Keratinocyte (primary cell): ENCODE measurements around the gene ARIH1. TPM values are rescaled to one million over a fixed set of nuclear protein-coding genes. Genes with fewer than 3 reads are reported as not detected.

ENCODE experiments used
- DNase-seq: peaks from one replicate; pipeline ENCODE4 v3.0.0-alpha.2; 2011; ENCODE audit warnings: low read depth, missing footprints, low spot score
- FAIRE-seq: peaks from 2 replicates; lab custom pipeline; 2011; peaks lifted over from hg19 to GRCh38; lab: Jason Lieb, UNC
- H2AFZ ChIP-seq: 2 replicates; pipeline ENCODE4 v1.6.0; 2012; ENCODE audit warnings: low read length, control low read depth, inconsistent platforms; ENCODE audit not compliant: control insufficient read depth
- H3K27ac ChIP-seq: 2 replicates; pipeline ENCODE4 v1.5.1; 2011; ENCODE audit warnings: low read length; ENCODE audit not compliant: control insufficient read depth, insufficient read depth
- H3K27me3 ChIP-seq: 3 replicates; pipeline ENCODE4 v1.6.0; 2011; ENCODE audit warnings: low read length; ENCODE audit not compliant: control insufficient read depth, insufficient read depth; ENCODE audit errors: extremely low read depth
- H3K36me3 ChIP-seq, 2 experiments: 2 replicates in 1 of 2; 3 replicates in 1 of 2; pipeline ENCODE4 v1.5.1; 2011; ENCODE audit warnings: low read length in 2 of 2, mild to moderate bottlenecking in 1 of 2; ENCODE audit not compliant: control insufficient read depth in 2 of 2, insufficient read depth in 2 of 2; ENCODE audit errors: extremely low read depth in 1 of 2
- H3K4me1 ChIP-seq: 3 replicates; pipeline ENCODE4 v1.5.1; 2011; ENCODE audit warnings: low read length; ENCODE audit not compliant: control insufficient read depth, insufficient read depth; ENCODE audit errors: extremely low read depth
- H3K4me2 ChIP-seq: 3 replicates; pipeline ENCODE4 v1.6.0; 2011; ENCODE audit warnings: low read depth, low read length; ENCODE audit not compliant: control insufficient read depth, insufficient read depth; ENCODE audit errors: extremely low read depth
- H3K4me3 ChIP-seq, 3 experiments: fragments of 200-600 bp in 1 of 3; sonication (generic) in 1 of 3; 2 replicates in 2 of 3; 3 replicates in 1 of 3; pipeline ENCODE4 v1.5.1; 2011 to 2016; ENCODE audit warnings: low read length in 3 of 3, mild to moderate bottlenecking in 3 of 3, control low read depth in 2 of 3, inconsistent platforms in 1 of 3, low read depth in 1 of 3, mixed read lengths in 1 of 3, mixed run types in 1 of 3, moderate library complexity in 1 of 3; ENCODE audit not compliant: control insufficient read depth in 2 of 3, insufficient read depth in 2 of 3; ENCODE audit errors: extremely low read depth in 1 of 3
- H3K79me2 ChIP-seq: 2 replicates; pipeline ENCODE4 v1.6.0; 2012; ENCODE audit warnings: low read length; ENCODE audit not compliant: control insufficient read depth, insufficient read depth
- H3K9ac ChIP-seq: 3 replicates; pipeline ENCODE4 v1.6.0; 2011; ENCODE audit warnings: low read length; ENCODE audit not compliant: control insufficient read depth, insufficient read depth; ENCODE audit errors: extremely low read depth
- H3K9me1 ChIP-seq: 3 replicates; pipeline ENCODE4 v1.6.0; 2011; ENCODE audit warnings: low read length; ENCODE audit not compliant: control insufficient read depth, insufficient read depth; ENCODE audit errors: extremely low read depth
- H3K9me3 ChIP-seq: 2 replicates; pipeline ENCODE4 v1.5.1; 2012; ENCODE audit warnings: low read depth, low read length; ENCODE audit not compliant: control insufficient read depth
- H4K20me1 ChIP-seq: 3 replicates; pipeline ENCODE4 v1.6.0; 2011; ENCODE audit warnings: low read length; ENCODE audit not compliant: control insufficient read depth, insufficient read depth; ENCODE audit errors: extremely low read depth
- EZH2 ChIP-seq: IDR thresholded peaks from one replicate; pipeline ENCODE4 v1.6.1; 2012; ENCODE audit warnings: inconsistent platforms, mild to moderate bottlenecking, low read length, moderate library complexity
- dilution Hi-C: fragments of 300-500 bp; cut with MboI; formaldehyde crosslinking; loops from one replicate; pipeline ENCODE4 v1.7.0; 2020; ENCODE audit warnings: low sequenced_read_pairs; ENCODE audit not compliant: extremely low pct_ligation_motif_present
- polyA plus RNA-seq, 5 experiments: library from polyadenylated mRNA; depleted of rRNA in 3 of 5; stranded (reverse) in 3 of 5; stranded (forward) in 1 of 5; unstranded in 1 of 5; fragments of >200 nt; gene quantifications; 1 replicate in 1 of 5; 2 replicates in 3 of 5; 3 replicates in 1 of 5; pipeline versions ENCODE4 v1.2.1 to v1.2.3, GENCODE V29; 2011 to 2012; ENCODE audit warnings: missing spikeins in 2 of 5, low read depth in 1 of 5, low replicate concordance in 1 of 5
- TF ChIP-seq, protein P1 (sequence below), 3 experiments: IDR thresholded peaks in 1 of 3; conservative IDR thresholded peaks in 1 of 3; optimal IDR thresholded peaks in 1 of 3; 2 replicates in 2 of 3; 3 replicates in 1 of 3; pipeline versions ENCODE3 to v1.5.1; 2011; ENCODE audit warnings: low read length in 3 of 3, mild to moderate bottlenecking in 3 of 3, moderate library complexity in 2 of 3, control low read depth in 1 of 3, inconsistent platforms in 1 of 3; ENCODE audit not compliant: insufficient read depth in 2 of 3; ENCODE audit errors: extremely low read depth in 1 of 3

Gene ARIH1
- polyA plus RNA-seq, 1 donor (not counting 4 experiments of a cell fraction or from before 2014, with no cell fraction given): 70.6 TPM

DNA sequence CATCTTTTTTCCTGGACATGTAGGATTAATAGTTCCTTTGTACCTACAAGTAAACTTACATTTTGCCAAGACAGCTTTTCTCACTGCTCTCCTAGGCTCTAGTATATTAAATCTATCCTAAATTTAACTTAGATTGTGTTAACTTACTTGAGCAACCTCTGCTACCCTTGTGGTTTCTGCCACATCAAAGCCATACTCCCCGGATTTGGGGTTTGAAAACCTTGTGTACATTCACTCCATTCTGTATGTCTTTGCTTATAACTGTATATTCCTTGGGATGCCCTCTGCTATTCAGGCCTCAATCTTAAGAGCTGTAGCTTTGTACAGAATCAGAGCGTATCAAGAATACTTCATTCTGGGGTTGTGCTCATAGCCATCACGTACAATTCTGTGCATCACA, 60.4 kb downstream of the ARIH1 start:
- FAIRE-seq: no peak
- H3K27ac ChIP-seq: no peak overlapping the region
- no peak overlapping the region for H3K9ac ChIP-seq
- TF ChIP-seq, protein P1, sequence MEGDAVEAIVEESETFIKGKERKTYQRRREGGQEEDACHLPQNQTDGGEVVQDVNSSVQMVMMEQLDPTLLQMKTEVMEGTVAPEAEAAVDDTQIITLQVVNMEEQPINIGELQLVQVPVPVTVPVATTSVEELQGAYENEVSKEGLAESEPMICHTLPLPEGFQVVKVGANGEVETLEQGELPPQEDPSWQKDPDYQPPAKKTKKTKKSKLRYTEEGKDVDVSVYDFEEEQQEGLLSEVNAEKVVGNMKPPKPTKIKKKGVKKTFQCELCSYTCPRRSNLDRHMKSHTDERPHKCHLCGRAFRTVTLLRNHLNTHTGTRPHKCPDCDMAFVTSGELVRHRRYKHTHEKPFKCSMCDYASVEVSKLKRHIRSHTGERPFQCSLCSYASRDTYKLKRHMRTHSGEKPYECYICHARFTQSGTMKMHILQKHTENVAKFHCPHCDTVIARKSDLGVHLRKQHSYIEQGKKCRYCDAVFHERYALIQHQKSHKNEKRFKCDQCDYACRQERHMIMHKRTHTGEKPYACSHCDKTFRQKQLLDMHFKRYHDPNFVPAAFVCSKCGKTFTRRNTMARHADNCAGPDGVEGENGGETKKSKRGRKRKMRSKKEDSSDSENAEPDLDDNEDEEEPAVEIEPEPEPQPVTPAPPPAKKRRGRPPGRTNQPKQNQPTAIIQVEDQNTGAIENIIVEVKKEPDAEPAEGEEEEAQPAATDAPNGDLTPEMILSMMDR (optimal IDR thresholded peaks at IDR 0.05 in 1 of 3, IDR thresholded peaks at IDR 0.05 in 1 of 3, conservative IDR thresholded peaks at IDR 0.05 in 1 of 3; ENCODE audit: extremely low read depth in 1 of 3, insufficient read depth in 2 of 3, low read length in 3 of 3): no peak
- no peak for TF ChIP-seq EZH2
- H3K4me1 ChIP-seq: no peaks in the 10 kb centered on the region
- peaks cover 71% of the 10 kb centered on the region for H3K79me2 ChIP-seq
- dilution Hi-C loops: no loop called here
- no peaks in the 10 kb centered on the region for H3K36me3 ChIP-seq
- H3K9me3 ChIP-seq: no peaks in the 10 kb centered on the region
- no peak for DNase-seq
- H2AFZ ChIP-seq: no peak overlapping the region
- no peak overlapping the region for H3K4me3 ChIP-seq
- H3K9me1 ChIP-seq: no peaks in the 10 kb centered on the region
- H3K4me2 ChIP-seq: no peak overlapping the region
- no peaks in the 10 kb centered on the region for H3K27me3 ChIP-seq
- peaks cover 4% of the 10 kb centered on the region for H4K20me1 ChIP-seq

DNA sequence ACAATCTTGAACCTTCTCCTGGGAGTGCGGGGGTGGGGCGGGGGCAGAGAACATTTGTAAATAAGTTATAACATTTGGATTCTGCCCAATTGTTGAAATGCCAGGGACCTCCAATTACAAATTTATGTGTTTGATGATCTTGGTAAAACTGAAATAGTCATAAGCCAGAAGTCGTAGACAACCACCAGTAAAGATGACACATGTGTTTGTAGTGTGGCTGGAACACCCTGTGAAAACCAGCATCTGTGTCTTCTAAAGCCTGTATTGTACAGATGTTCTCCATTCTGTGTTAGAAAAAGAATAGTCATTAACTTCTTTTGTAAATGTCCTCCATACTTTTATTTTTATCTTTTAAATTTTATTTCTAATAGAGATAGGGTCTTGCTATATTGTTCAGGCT, 61.8 kb downstream of the ARIH1 start:
- Histone ChIP-seq H3K4me3 (no peak overlapping the region), H3K9me1 (no peaks in the 10 kb centered on the region), H3K4me2 (no peak overlapping the region), H4K20me1 (peaks cover 4% of the 10 kb centered on the region), H3K4me1 (no peaks in the 10 kb centered on the region), H3K27me3 (no peaks in the 10 kb centered on the region), H3K9ac (no peak overlapping the region), H3K27ac (no peak overlapping the region), H3K9me3 (peaks cover 4% of the 10 kb centered on the region), H3K79me2 (peaks cover 65% of the 10 kb centered on the region), H2AFZ (no peak overlapping the region), H3K36me3 (no peaks in the 10 kb centered on the region)
- dilution Hi-C loops: no loop called here
- FAIRE-seq (no peak), DNase-seq (no peak)
- TF ChIP-seq EZH2: no peak
- TF ChIP-seq, protein P1 (optimal IDR thresholded peaks at IDR 0.05 in 1 of 3, IDR thresholded peaks at IDR 0.05 in 1 of 3, conservative IDR thresholded peaks at IDR 0.05 in 1 of 3; ENCODE audit: extremely low read depth in 1 of 3, insufficient read depth in 2 of 3, low read length in 3 of 3): no peak
